Smooth muscle cell (in vitro differentiated cells): Measurements from ENCODE around the gene ERCC6L2. TPM values are rescaled to one million over a fixed set of nuclear protein-coding genes. Genes with fewer than 3 reads are reported as not detected.
A peak's percentile ranks its signal among the peaks of the same experiment; 100 is the strongest.

Source experiments
- DNase-seq: peaks from one replicate; lab custom pipeline; 2025; ENCODE audit not compliant: unreplicated experiment; lab: John Stamatoyannopoulos, UW
- H2AFZ ChIP-seq: fragments of 200-600 bp; sonication (generic); 2 replicates; pipeline ENCODE4 v1.6.0; 2016; ENCODE audit warnings: antibody characterized with exemption, low read depth, mild to moderate bottlenecking
- H3F3A ChIP-seq: fragments of 200-600 bp; sonication (generic); 2 replicates; pipeline ENCODE4 v1.6.0; 2017; ENCODE audit warnings: antibody characterized with exemption, low read depth
- H3K27ac ChIP-seq: fragments of 200-600 bp; sonication (generic); 2 replicates; pipeline ENCODE4 v1.5.1; 2016; ENCODE audit warnings: low read depth, mild to moderate bottlenecking
- H3K27me3 ChIP-seq: fragments of 200-600 bp; sonication (generic); 2 replicates; pipeline ENCODE4 v1.6.1; 2016; ENCODE audit warnings: low read depth, mild to moderate bottlenecking
- H3K36me3 ChIP-seq: fragments of 200-600 bp; sonication (generic); 2 replicates; pipeline ENCODE4 v1.5.1; 2016; ENCODE audit warnings: low read depth
- H3K4me1 ChIP-seq: fragments of 200-600 bp; sonication (generic); 2 replicates; pipeline ENCODE4 v1.5.1; 2016; ENCODE audit warnings: low read depth
- H3K4me2 ChIP-seq: fragments of 200-600 bp; sonication (generic); 2 replicates; pipeline ENCODE4 v1.6.0; 2016; ENCODE audit warnings: mild to moderate bottlenecking
- H3K4me3 ChIP-seq: fragments of 200-600 bp; sonication (generic); 2 replicates; pipeline ENCODE4 v1.5.1; 2016; ENCODE audit warnings: mild to moderate bottlenecking
- H3K79me2 ChIP-seq: fragments of 200-600 bp; sonication (generic); 2 replicates; pipeline ENCODE4 v1.6.0; 2016; ENCODE audit warnings: low read depth, mild to moderate bottlenecking
- H3K9ac ChIP-seq: fragments of 200-600 bp; sonication (generic); 2 replicates; pipeline ENCODE4 v1.6.0; 2016; ENCODE audit warnings: low read depth
- H3K9me3 ChIP-seq: fragments of 200-600 bp; sonication (generic); replicated peaks from 2 replicates; pipeline ENCODE4 v1.5.1; 2016; ENCODE audit warnings: low read depth
- H4K20me1 ChIP-seq: fragments of 200-600 bp; sonication (generic); 2 replicates; pipeline ENCODE4 v1.6.0; 2016; ENCODE audit warnings: low read depth
- CTCF ChIP-seq: fragments of 200-600 bp; sonication (generic); IDR thresholded peaks from 2 replicates; pipeline ENCODE4 v1.5.1; 2017; ENCODE audit warnings: borderline replicate concordance, mild to moderate bottlenecking, antibody characterized with exemption; ENCODE audit not compliant: insufficient read depth, poor library complexity, severe bottlenecking
- WGBS: methylation state at CpG from one replicate; pipeline ENCODE4 v1.1.7; 2016; ENCODE audit warnings: low lambda C conversion rate; 5-methylcytosine and 5-hydroxymethylcytosine counted together
- polyA plus RNA-seq: library from polyadenylated mRNA; unstranded; fragments of >200 nt; fragmentation: Nextera tagmentation; extraction: Ambion mirVana; gene quantifications from 2 replicates; pipeline ENCODE4 v1.2.1, GENCODE V29; 2016
- total RNA-seq: library from RNA; depleted of rRNA; stranded (reverse); fragments of >200 nt; gene quantifications from 2 replicates; pipeline ENCODE4 v1.2.3, GENCODE V29; 2014

ERCC6L2 gene
- total and polyA plus RNA-seq, 2 experiments from 2014 or later, result 9.6 to 39.4 TPM

DNA sequence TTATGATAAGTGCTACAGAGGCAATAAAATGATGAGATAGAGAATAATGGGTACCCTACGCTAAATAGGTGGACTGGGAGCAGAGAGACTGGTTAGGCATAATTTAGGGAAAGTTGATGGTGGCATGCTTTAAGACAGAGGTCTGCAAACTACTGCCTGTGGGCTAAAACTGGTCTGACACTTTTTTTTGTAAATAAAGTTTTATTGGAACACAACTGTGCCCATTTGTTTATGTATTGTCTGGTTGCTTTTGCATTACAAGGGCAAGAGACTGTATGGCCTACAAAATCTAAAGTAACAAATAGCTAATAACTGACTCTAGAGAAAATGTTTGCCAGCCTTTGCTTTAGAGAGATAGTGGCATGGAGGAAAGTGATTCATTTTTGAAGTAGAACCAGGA lies 2.5 kb downstream of the ERCC6L2 start:
- H3K79me2 ChIP-seq, result peaks cover 53% of the 10 kb centered on the region
- WGBS, result 97% methylated on average over 1 of the region's 1 CpG
- no peak for TF ChIP-seq CTCF

GRCh38 chr9:95879591-95879990 lies 4.1 kb downstream of the ERCC6L2 start:
- no peaks in the 10 kb centered on the region for H3K27me3 ChIP-seq
- peaks cover 11% of the 10 kb centered on the region for H3K36me3 ChIP-seq
- peaks cover 2% of the 10 kb centered on the region for H3K4me1 ChIP-seq
- H2AFZ ChIP-seq, result no peak overlapping the region
- H3K4me3 ChIP-seq, result no peak overlapping the region
- no peak for TF ChIP-seq CTCF
- peaks cover 57% of the 10 kb centered on the region for H3K79me2 ChIP-seq
- H4K20me1 ChIP-seq, result peaks cover 62% of the 10 kb centered on the region
- peak overlapping the region; percentile 37 for H3K9ac ChIP-seq
- peak overlapping the region; percentile 38 for H3K4me2 ChIP-seq
- H3K27ac ChIP-seq, result peak overlapping the region; percentile 74
- peaks cover 15% of the 10 kb centered on the region for H3F3A ChIP-seq
- no peak for DNase-seq
- no peaks in the 10 kb centered on the region for H3K9me3 ChIP-seq

More for the DNA sequence above, 2.5 kb downstream of the ERCC6L2 start:
- H3K4me1 ChIP-seq, result peaks cover 10% of the 10 kb centered on the region
- peaks cover 46% of the 10 kb centered on the region for H4K20me1 ChIP-seq
- no peaks in the 10 kb centered on the region for H3K27me3 ChIP-seq
- H3K36me3 ChIP-seq, result peaks cover 7% of the 10 kb centered on the region
- H3K4me2 ChIP-seq, result no peak overlapping the region
- H3K9ac ChIP-seq, result no peak overlapping the region
- peaks cover 15% of the 10 kb centered on the region for H3F3A ChIP-seq
- no peak for DNase-seq
- no peaks in the 10 kb centered on the region for H3K9me3 ChIP-seq
- H2AFZ ChIP-seq, result no peak overlapping the region
- H3K27ac ChIP-seq, result no peak overlapping the region
- no peak overlapping the region for H3K4me3 ChIP-seq

DNA sequence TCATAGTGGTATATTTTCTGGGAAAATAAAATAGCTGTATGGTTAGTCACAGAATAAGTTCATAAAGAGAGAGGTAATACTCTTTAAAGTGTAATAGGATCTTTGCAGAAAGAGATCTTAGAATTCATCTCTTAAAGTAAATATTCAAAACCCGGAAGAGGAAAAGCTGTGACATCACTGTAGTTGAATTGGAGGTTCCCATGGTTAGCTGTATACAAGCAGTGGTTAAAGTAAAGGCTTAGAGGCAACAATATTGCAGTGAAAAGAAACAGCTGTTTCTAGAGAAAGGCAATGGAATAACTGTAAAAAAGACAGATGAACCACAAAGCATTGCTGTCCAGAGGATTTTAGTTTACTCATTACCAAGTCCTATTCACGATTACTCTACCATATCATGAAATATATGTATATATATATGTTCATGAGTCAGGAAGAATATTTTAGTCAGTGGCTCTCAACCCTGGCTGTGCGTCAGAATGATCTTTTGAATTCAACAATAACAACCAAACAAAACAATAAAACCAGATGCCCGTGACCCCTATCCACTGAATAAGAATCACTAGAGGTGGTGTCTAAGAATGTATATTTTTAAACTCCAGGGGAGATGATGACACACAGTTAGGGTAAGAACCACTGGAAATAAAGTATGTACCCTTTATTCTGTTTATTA lies 4.7 kb downstream of the ERCC6L2 start:
- H3K4me2 ChIP-seq, result peak overlapping the region; percentile 38
- WGBS, result 71% methylated on average over 4 of the region's 4 CpGs
- no peak overlapping the region for H2AFZ ChIP-seq
- peaks cover 15% of the 10 kb centered on the region for H3F3A ChIP-seq
- H4K20me1 ChIP-seq, result peaks cover 68% of the 10 kb centered on the region
- H3K79me2 ChIP-seq, result peaks cover 61% of the 10 kb centered on the region
- H3K4me3 ChIP-seq, result no peak overlapping the region
- no peak for DNase-seq
- H3K27ac ChIP-seq, result peak overlapping the region; percentile 74
- no peaks in the 10 kb centered on the region for H3K27me3 ChIP-seq
- peaks cover 11% of the 10 kb centered on the region for H3K36me3 ChIP-seq
- peak overlapping the region; percentile 37 for H3K9ac ChIP-seq
- no peaks in the 10 kb centered on the region for H3K9me3 ChIP-seq
- no peaks in the 10 kb centered on the region for H3K4me1 ChIP-seq
- no peak for TF ChIP-seq CTCF

- H3K27me3 ChIP-seq, result no peaks in the 10 kb centered on the region
- no peak overlapping the region for H2AFZ ChIP-seq
- H3K27ac ChIP-seq, result no peak overlapping the region
- no peaks in the 10 kb centered on the region for H3F3A ChIP-seq
- no peak overlapping the region for H3K4me3 ChIP-seq
- H4K20me1 ChIP-seq, result peaks cover 96% of the 10 kb centered on the region
- DNase-seq, result no peak
- H3K79me2 ChIP-seq, result peaks cover 93% of the 10 kb centered on the region
- H3K9me3 ChIP-seq, result no peaks in the 10 kb centered on the region
- no peaks in the 10 kb centered on the region for H3K4me1 ChIP-seq
- no peak for TF ChIP-seq CTCF
- no peak overlapping the region for H3K9ac ChIP-seq
- WGBS, result 86% methylated on average over 1 of the region's 1 CpG
- H3K4me2 ChIP-seq, result no peak overlapping the region
- peaks cover 23% of the 10 kb centered on the region for H3K36me3 ChIP-seq
These were observed 12.5 kb downstream of the ERCC6L2 start for GRCh38 chr9:95887926-95888497.
